Measurements from ENCODE around the gene CDR2L. TPM values are rescaled to one million over a fixed set of nuclear protein-coding genes. Genes with fewer than 3 reads are reported as not detected.

Gene CDR2L
- total RNA-seq, 1 experiment from 2014 or later = 31.0 TPM

GRCh38 chr17:74951065-74951464, 36.4 kb upstream of the CDR2L start (continued):
- TF ChIP-seq ZNF671 (CRISPR knock-in tag; IDR thresholded peaks at IDR 0.05) = no peak

- Mint-ChIP-seq H3K27ac (no peak overlapping the region), H3K9me3 (no peaks in the 10 kb centered on the region), H3K4me3 (peak overlapping the region; percentile 38; the same call in 1 of the 2 replicates), H3K36me3 (no peaks in the 10 kb centered on the region), H3K27me3 (ENCODE audit: low read depth) (peaks cover 9% of the 10 kb centered on the region), H3K4me1 (peaks cover 9% of the 10 kb centered on the region)
- ATAC-seq (peak; percentile 87), DNase-seq (ENCODE audit: low spot score) (peak; percentile 84)
- ChIA-PET CTCF (interaction anchor here (1.1 to 2.8 kb wide), 4 partner anchors 9 to 29 kb away, joined by 3 to 17 read pairs (median 7); partner anchors contain the start of genes OTOP2 and USH1G), POLR2A (no interaction called here)
- no peak for TF ChIP-seq SOX15 (CRISPR knock-in tag; IDR thresholded peaks at IDR 0.05)
- no peak for TF ChIP-seq HMGXB4 (CRISPR knock-in tag; IDR thresholded peaks at IDR 0.05)
- TF ChIP-seq FOXK1 (CRISPR knock-in tag; IDR thresholded peaks at IDR 0.05) = 0 out of 2 replicates have a peak, but pooled peaks have one; percentile 12
- TF ChIP-seq PRDM15 (CRISPR knock-in tag; IDR thresholded peaks at IDR 0.05) = peak; percentile 34; the same call in 1 of the 2 replicates
- TF ChIP-seq NR3C1 (CRISPR knock-in tag; conservative IDR thresholded peaks at IDR 0.05; ENCODE audit: low read depth) = no peak
Observed at GRCh38 chr17:74951680-74952421, 35.6 kb upstream of the CDR2L start.

- H3K27me3 Mint-ChIP-seq (ENCODE audit: low read depth) = peaks cover 9% of the 10 kb centered on the region
- peak; percentile 13 for ATAC-seq
- peak overlapping the region; percentile 38; the same call in 1 of the 2 replicates for H3K4me3 Mint-ChIP-seq
- H3K4me1 Mint-ChIP-seq = peaks cover 9% of the 10 kb centered on the region
- ChIA-PET CTCF (interaction anchor here (0.9 to 2.8 kb wide), 6 partner anchors 8 to 33 kb away, joined by 3 to 17 read pairs (median 4); partner anchors contain the start of genes OTOP2 and USH1G), POLR2A (no interaction called here)
- no peaks in the 10 kb centered on the region for H3K36me3 Mint-ChIP-seq
- H3K9me3 Mint-ChIP-seq = no peaks in the 10 kb centered on the region
- no peak overlapping the region for H3K27ac Mint-ChIP-seq
- DNase-seq (ENCODE audit: low spot score) = no peak
- TF ChIP-seq ATF3 (CRISPR knock-in tag; conservative IDR thresholded peaks at IDR 0.05) = 0 out of 2 replicates have a peak, but pooled peaks have one; percentile 18
- no peak for TF ChIP-seq NFYB (CRISPR knock-in tag; conservative IDR thresholded peaks at IDR 0.05; ENCODE audit: low read depth)
- 0 out of 2 replicates have a peak, but pooled peaks have one; percentile 25 for TF ChIP-seq MAX (CRISPR knock-in tag; IDR thresholded peaks at IDR 0.05)
Observed at GRCh38 chr17:74952431-74953133, 34.9 kb upstream of the CDR2L start.

- H3K9me3 Mint-ChIP-seq = no peaks in the 10 kb centered on the region
- H3K4me3 Mint-ChIP-seq = no peak overlapping the region
- no peak for ATAC-seq
- no peaks in the 10 kb centered on the region for H3K36me3 Mint-ChIP-seq
- peaks cover 12% of the 10 kb centered on the region for H3K27me3 Mint-ChIP-seq (ENCODE audit: low read depth)
- H3K27ac Mint-ChIP-seq = no peak overlapping the region
- peaks cover 9% of the 10 kb centered on the region for H3K4me1 Mint-ChIP-seq
- TF ChIP-seq JUN (CRISPR knock-in tag; IDR thresholded peaks at IDR 0.05) (no peak), FOXJ3 (CRISPR knock-in tag; IDR thresholded peaks at IDR 0.05; ENCODE audit: borderline replicate concordance) (no peak), TEAD1 (CRISPR knock-in tag; IDR thresholded peaks at IDR 0.05) (no peak), FOXP4 (CRISPR knock-in tag; IDR thresholded peaks at IDR 0.05) (no peak), E2F4 (CRISPR knock-in tag; IDR thresholded peaks at IDR 0.05; ENCODE audit: borderline replicate concordance, low read depth) (no peak)
- POLR2A ChIA-PET = no interaction called here
- CTCF ChIA-PET = interaction anchor here (0.9 to 6.5 kb wide), 6 partner anchors 8 to 34 kb away, joined by 3 to 206 read pairs (median 8); partner anchors contain the start of genes OTOP2 and USH1G
- no peak for DNase-seq (ENCODE audit: low spot score)
Observed at GRCh38 chr17:74953134-74953687, 34.2 kb upstream of the CDR2L start.

Measured in WTC11 (cell line).